ENCODE results near the gene TNNI2. TPM values are rescaled to one million over a fixed set of nuclear protein-coding genes. Genes with fewer than 3 reads are reported as not detected.

Gene TNNI2
- total RNA-seq, 1 experiment from 2014 or later: 0.46 TPM

- intact Hi-C loops (cut with micrococcal nuclease; ENCODE audit: unreplicated experiment): loop anchor here (5.0 kb wide), 1 partner anchor 68 kb away; the partner anchor contains the start of gene CTSD
- POLR2A ChIA-PET: interaction anchor here (0.6 kb wide), 1 partner anchor 147 kb away, joined by 3 read pairs; no protein-coding TSS in a partner anchor
Measured at GRCh38 chr11:1830322-1831223, 8.2 kb upstream of the TNNI2 start.

GRCh38 chr11:1831338-1832210, 7.2 kb upstream of the TNNI2 start:
- no peak for TF ChIP-seq REST (IDR thresholded peaks at IDR 0.05; ENCODE audit: insufficient read depth in 1 of 2, low read depth in 2 of 2, low read length in 1 of 2)
- TF ChIP-seq CTCF (IDR thresholded peaks at IDR 0.05): no peak
- TF ChIP-seq TCF7L2 (IDR thresholded peaks at IDR 0.05; ENCODE audit: low read depth, low read length): no peak
- no peak for TF ChIP-seq SIN3A (IDR thresholded peaks at IDR 0.05; ENCODE audit: borderline replicate concordance, insufficient read depth, low read depth, low read length)
- TF ChIP-seq POLR2AphosphoS5 (IDR thresholded peaks at IDR 0.05; ENCODE audit: low read depth, low read length): no peak
- POLR2A ChIA-PET: no interaction called here
- DNase-seq (ENCODE audit: low read depth, low spot score): no peak
- ATAC-seq: no peak
- Histone ChIP-seq H3K4me1 (ENCODE audit: control insufficient read depth, insufficient read depth, low read length) (peaks cover 86% of the 10 kb centered on the region), H3K9me3 (ENCODE audit: control insufficient read depth, insufficient read depth, low read depth, low read length) (no peaks in the 10 kb centered on the region), H3K27ac (ENCODE audit: low read length) (peak overlapping the region; percentile 99), H3K27me3 (ENCODE audit: control insufficient read depth, insufficient read depth, low read length) (no peaks in the 10 kb centered on the region), H3K36me3 (ENCODE audit: control insufficient read depth, insufficient read depth, low read length) (no peaks in the 10 kb centered on the region), H3K4me3 (ENCODE audit: low read depth in 2 of 2, low read length in 2 of 2) (no peak overlapping the region)
- in situ Hi-C loops (cut with HindIII; ENCODE audit: low pct_unique_long_range_greater_than_20kb, low sequenced_read_pairs) (no loop called here), intact Hi-C loops (cut with micrococcal nuclease; ENCODE audit: unreplicated experiment) (loop anchor here (5.0 kb wide), 1 partner anchor 69 kb away; the partner anchor contains the start of gene CTSD)
- BruUV-seq (replicated peaks): no TSS peak
- CTCF ChIA-PET: interaction anchor here (0.6 to 7.7 kb wide), 12 partner anchors 9 to 195 kb away, joined by 3 to 168 read pairs (median 10); no protein-coding TSS in a partner anchor

More at GRCh38 chr11:1830322-1831223, 8.2 kb upstream of the TNNI2 start:
- peaks cover 96% of the 10 kb centered on the region for H3K4me1 ChIP-seq (ENCODE audit: control insufficient read depth, insufficient read depth, low read length)
- TF ChIP-seq TCF7L2 (IDR thresholded peaks at IDR 0.05; ENCODE audit: low read depth, low read length) (peak; percentile 22; the same call in 1 of the 2 replicates), REST (IDR thresholded peaks at IDR 0.05; ENCODE audit: insufficient read depth in 1 of 2, low read depth in 2 of 2, low read length in 1 of 2) (no peak)
- H3K36me3 ChIP-seq (ENCODE audit: control insufficient read depth, insufficient read depth, low read length): no peaks in the 10 kb centered on the region
- DNase-seq (ENCODE audit: low read depth, low spot score) (no peak), ATAC-seq (peak; percentile 5)
- no peaks in the 10 kb centered on the region for H3K27me3 ChIP-seq (ENCODE audit: control insufficient read depth, insufficient read depth, low read length)
- peak overlapping the region; percentile 99 for H3K27ac ChIP-seq (ENCODE audit: low read length)
- H3K9me3 ChIP-seq (ENCODE audit: control insufficient read depth, insufficient read depth, low read depth, low read length): no peaks in the 10 kb centered on the region
- BruUV-seq (replicated peaks): no TSS peak
- in situ Hi-C loops (cut with HindIII; ENCODE audit: low pct_unique_long_range_greater_than_20kb, low sequenced_read_pairs): no loop called here
- CTCF ChIA-PET: interaction anchor here (0.5 to 7.7 kb wide), 5 partner anchors 123 to 937 kb away, joined by 3 to 168 read pairs (median 6); no protein-coding TSS in a partner anchor
- no peak overlapping the region for H3K4me3 ChIP-seq (ENCODE audit: low read depth in 2 of 2, low read length in 2 of 2)
